ENCODE measurements around the gene ANKS1B.

GRCh38 chr12:98697209-98697608 is 1287.5 kb downstream of the ANKS1B start:
- TF ChIP-seq CTCF (IDR thresholded peaks at IDR 0.05), result no peak
- TF ChIP-seq POLR2A (IDR thresholded peaks at IDR 0.05), result no peak
- no peak for TF ChIP-seq POLR2AphosphoS5 (IDR thresholded peaks at IDR 0.05)
